Measurements from ENCODE around the gene SERPINE1.

- TF ChIP-seq CTCF (IDR thresholded peaks at IDR 0.05) (no peak), POLR2A (IDR thresholded peaks at IDR 0.05) (no peak)
Measured at GRCh38 chr7:101156866-101157589, 30.1 kb downstream of the SERPINE1 start.

All from lower leg skin (tissue), 3 donors.